Mesenchymal stem cell (in vitro differentiated cells and primary cell): ENCODE data around the gene GTF2H2.
"Not testable (repeated sequence)": the region's sequence is repeated elsewhere in the genome, so short reads cannot be mapped to it uniquely, and the experiment has no call there.

ENCODE experiments used
- DNase-seq: peaks from one replicate; pipeline ENCODE4 v3.0.0-alpha.2; 2013
- H2AFZ ChIP-seq: one replicate; pipeline ENCODE4 v1.6.1; 2013; ENCODE audit warnings: low read depth, mild to moderate bottlenecking, control low read depth, inconsistent platforms, low read length, moderate library complexity
- H2AK5ac ChIP-seq: 2 replicates; pipeline ENCODE4 v1.6.1; 2013; ENCODE audit warnings: low read length, moderate library complexity, mild to moderate bottlenecking, inconsistent platforms; ENCODE audit not compliant: severe bottlenecking
- H2BK120ac ChIP-seq: one replicate; pipeline ENCODE4 v1.6.1; 2013; ENCODE audit warnings: low read depth, mild to moderate bottlenecking, inconsistent platforms, low read length, moderate library complexity
- H2BK12ac ChIP-seq, 2 experiments: one replicate each; pipeline ENCODE4 v1.6.1; 2013; ENCODE audit warnings: inconsistent platforms in 2 of 2, low read length in 2 of 2, mild to moderate bottlenecking in 2 of 2, moderate library complexity in 2 of 2, control low read depth in 1 of 2
- H2BK15ac ChIP-seq: one replicate; pipeline ENCODE4 v1.6.1; 2013; ENCODE audit warnings: mild to moderate bottlenecking, low read depth, inconsistent platforms; ENCODE audit not compliant: poor library complexity, severe bottlenecking
- H2BK5ac ChIP-seq: 2 replicates; pipeline ENCODE4 v1.6.1; 2013; ENCODE audit warnings: low read depth, mild to moderate bottlenecking, low read length, control low read depth, inconsistent platforms; ENCODE audit not compliant: poor library complexity, severe bottlenecking
- H3K14ac ChIP-seq, 2 experiments: one replicate each; pipeline ENCODE4 v1.6.1; 2013; ENCODE audit warnings: inconsistent platforms in 2 of 2, low read length in 2 of 2, control low read depth in 1 of 2, mild to moderate bottlenecking in 1 of 2, moderate library complexity in 1 of 2
- H3K18ac ChIP-seq, 2 experiments: one replicate each; pipeline ENCODE4 v1.6.1; 2013; ENCODE audit warnings: inconsistent platforms in 2 of 2, low read length in 2 of 2, control low read depth in 1 of 2, low read depth in 1 of 2, mild to moderate bottlenecking in 1 of 2
- H3K23ac ChIP-seq, 2 experiments: one replicate each; pipeline ENCODE4 v1.6.1; 2013; ENCODE audit warnings: inconsistent platforms in 2 of 2, low read length in 2 of 2, mild to moderate bottlenecking in 2 of 2, moderate library complexity in 2 of 2, control low read depth in 1 of 2
- H3K27ac ChIP-seq: 2 replicates; pipeline ENCODE4 v1.5.1; 2013; ENCODE audit warnings: mild to moderate bottlenecking, moderate library complexity, low read length, control low read depth, inconsistent platforms; ENCODE audit not compliant: poor library complexity, severe bottlenecking
- H3K27me3 ChIP-seq, 2 experiments: 2 replicates each; pipeline versions ENCODE4 v1.6.1 to v1.7.0; 2013; ENCODE audit warnings: low read length in 2 of 2, mild to moderate bottlenecking in 2 of 2, moderate library complexity in 2 of 2, control low read depth in 1 of 2, inconsistent platforms in 1 of 2; ENCODE audit not compliant: control insufficient read depth in 1 of 2, insufficient read depth in 1 of 2
- H3K36me3 ChIP-seq, 2 experiments: 2 replicates each; pipeline versions ENCODE4 v1.6.1 to v1.7.0; 2013; ENCODE audit warnings: low read length in 2 of 2, control low read depth in 1 of 2, inconsistent platforms in 1 of 2, low read depth in 1 of 2, mild to moderate bottlenecking in 1 of 2; ENCODE audit not compliant: insufficient read depth in 2 of 2, control insufficient read depth in 1 of 2
- H3K4ac ChIP-seq, 2 experiments: one replicate each; pipeline ENCODE4 v1.6.1; 2013; ENCODE audit warnings: inconsistent platforms in 2 of 2, low read length in 2 of 2, mild to moderate bottlenecking in 2 of 2, moderate library complexity in 2 of 2, control low read depth in 1 of 2, low read depth in 1 of 2
- H3K4me1 ChIP-seq: 2 replicates; pipeline ENCODE4 v1.6.1; 2013; ENCODE audit warnings: low read depth, low read length, control low read depth; ENCODE audit not compliant: control insufficient read depth, insufficient read depth
- H3K4me2 ChIP-seq: 2 replicates; pipeline ENCODE4 v1.6.1; 2013; ENCODE audit warnings: low read length, mild to moderate bottlenecking, inconsistent platforms; ENCODE audit not compliant: poor library complexity, severe bottlenecking
- H3K4me3 ChIP-seq, 2 experiments: 2 replicates each; pipeline versions ENCODE4 v1.5.1 to v1.7.0; 2013; ENCODE audit warnings: low read length in 2 of 2, mild to moderate bottlenecking in 2 of 2, control low read depth in 1 of 2, low read depth in 1 of 2; ENCODE audit not compliant: insufficient read depth in 1 of 2
- H3K79me1 ChIP-seq: replicated peaks from 2 replicates; pipeline ENCODE4 v1.6.1; 2013; ENCODE audit warnings: mild to moderate bottlenecking, control low read depth, low read length, inconsistent platforms; ENCODE audit not compliant: poor library complexity, severe bottlenecking
- H3K9ac ChIP-seq: 2 replicates; pipeline ENCODE4 v1.7.0; 2013; ENCODE audit warnings: mild to moderate bottlenecking, low read length, moderate library complexity
- H3K9me3 ChIP-seq: 2 replicates; pipeline ENCODE4 v1.7.0; 2013; ENCODE audit warnings: mild to moderate bottlenecking, low read length; ENCODE audit not compliant: control insufficient read depth
- H4K8ac ChIP-seq: one replicate; pipeline ENCODE4 v1.6.1; 2013; ENCODE audit warnings: inconsistent platforms, mild to moderate bottlenecking, low read length, moderate library complexity
- H4K91ac ChIP-seq: one replicate; pipeline ENCODE4 v1.6.1; 2013; ENCODE audit warnings: mild to moderate bottlenecking, low read length, inconsistent platforms
- WGBS: methylation state at CpG from one replicate; pipeline ENCODE4 v1.1.7; 2013; ENCODE audit warnings: mixed read lengths; 5-methylcytosine and 5-hydroxymethylcytosine counted together

Gene GTF2H2

GRCh38 chr5:71013575-71013974 is 53.9 kb downstream of the GTF2H2 start:
- Histone ChIP-seq H3K9me3 (no peaks in the 10 kb centered on the region), H3K36me3 (no peaks in the 10 kb centered on the region), H2BK5ac (no peak overlapping the region)

GRCh38 chr5:71011194-71011792 is 56.2 kb downstream of the GTF2H2 start:
- H3K14ac ChIP-seq, result no peak overlapping the region
- H3K4me1 ChIP-seq, result no peaks in the 10 kb centered on the region
- no peak for DNase-seq
- no peak overlapping the region for H2AFZ ChIP-seq
- H3K4me3 ChIP-seq, result no peak overlapping the region
- no peaks in the 10 kb centered on the region for H3K9me3 ChIP-seq
- no peak overlapping the region for H3K23ac ChIP-seq
- H2AK5ac ChIP-seq, result no peak overlapping the region
- H3K4ac ChIP-seq, result no peak overlapping the region
- H3K9ac ChIP-seq, result no peak overlapping the region
- no peak overlapping the region for H2BK5ac ChIP-seq
- H3K18ac ChIP-seq, result no peak overlapping the region
- H2BK12ac ChIP-seq, result no peak overlapping the region
- H3K36me3 ChIP-seq, result no peaks in the 10 kb centered on the region
- no peak overlapping the region for H4K8ac ChIP-seq
- no peak overlapping the region for H3K27ac ChIP-seq
- 92% methylated on average over 7 of the region's 8 CpGs for WGBS
- no peaks in the 10 kb centered on the region for H3K79me1 ChIP-seq
- H2BK15ac ChIP-seq, result no peak overlapping the region
- H3K27me3 ChIP-seq, result no peaks in the 10 kb centered on the region
- H4K91ac ChIP-seq, result no peak overlapping the region
- H3K4me2 ChIP-seq, result no peak overlapping the region
- H2BK120ac ChIP-seq, result no peak overlapping the region

More at GRCh38 chr5:71013575-71013974, 53.9 kb downstream of the GTF2H2 start:
- H3K27me3 ChIP-seq, result no peaks in the 10 kb centered on the region
- no peak overlapping the region for H3K4me3 ChIP-seq
- no peak overlapping the region for H3K23ac ChIP-seq
- H3K4ac ChIP-seq, result no peak overlapping the region
- DNase-seq, result no peak
- H3K18ac ChIP-seq, result no peak overlapping the region
- H2AK5ac ChIP-seq, result no peak overlapping the region
- no peaks in the 10 kb centered on the region for H3K4me1 ChIP-seq
- no peaks in the 10 kb centered on the region for H3K79me1 ChIP-seq
- no peak overlapping the region for H3K9ac ChIP-seq
- no peak overlapping the region for H4K8ac ChIP-seq
- no peak overlapping the region for H4K91ac ChIP-seq
- H3K27ac ChIP-seq, result no peak overlapping the region
- H3K4me2 ChIP-seq, result no peak overlapping the region
- 89% methylated on average over 7 of the region's 12 CpGs for WGBS
- no peak overlapping the region for H2BK15ac ChIP-seq
- no peak overlapping the region for H2BK120ac ChIP-seq
- no peak overlapping the region for H2BK12ac ChIP-seq
- no peak overlapping the region for H2AFZ ChIP-seq
- no peak overlapping the region for H3K14ac ChIP-seq

- not testable (repeated sequence) for H3K18ac ChIP-seq, H3K23ac ChIP-seq, H2BK15ac ChIP-seq, H2BK5ac ChIP-seq, H3K9me3 ChIP-seq, H3K27ac ChIP-seq, H3K4me2 ChIP-seq, H4K8ac ChIP-seq, H3K79me1 ChIP-seq, H3K36me3 ChIP-seq, H2BK120ac ChIP-seq, H3K14ac ChIP-seq, H3K4ac ChIP-seq, DNase-seq, H3K27me3 ChIP-seq, H2BK12ac ChIP-seq, H2AK5ac ChIP-seq, H4K91ac ChIP-seq, H3K4me3 ChIP-seq, H2AFZ ChIP-seq, H3K4me1 ChIP-seq, H3K9ac ChIP-seq
- no CpG with 5 or more reads among the region's 7 CpGs for WGBS
These were observed 60.5 kb downstream of the GTF2H2 start for GRCh38 chr5:71006983-71007382.
